IMR-90 (cell line): ENCODE results near the gene DHRS3. TPM values are rescaled to one million over a fixed set of nuclear protein-coding genes. Genes with fewer than 3 reads are reported as not detected.

Experiments
- ATAC-seq: fragments of 200-7000 bp; cut with Tn5 transposase; 2 replicates; pipeline ENCODE4 v1.9.1; 2020; ENCODE audit warnings: low read depth, mild to moderate bottlenecking, moderate library complexity
- BruUV-seq: library from RNA; stranded (reverse); fragments of 400-500 nt; replicated peaks from 2 replicates; lab custom pipeline; 2021; lab: Mats Ljungman, UMichigan
- CTCF ChIA-PET: fragments of 300-600 bp; formaldehyde crosslinking; extraction: SDS; loops from one replicate; lab custom pipeline; 2021; ENCODE audit warnings: antibody characterized with exemption; lab: Yijun Ruan, JAX
- POLR2A ChIA-PET: fragments of 300-600 bp; sonication (Branson Sonifier 250); formaldehyde crosslinking; loops from one replicate; lab custom pipeline; 2022; ENCODE audit warnings: antibody characterized with exemption; ENCODE audit not compliant: unreplicated experiment; lab: Charles Lee
- DNase-seq: peaks from one replicate; pipeline ENCODE4 v3.0.0; 2013
- H2AFZ ChIP-seq: replicated peaks from 2 replicates; pipeline ENCODE3; 2013; ENCODE audit warnings: low read length, mild to moderate bottlenecking; ENCODE audit not compliant: poor library complexity
- H2AK5ac ChIP-seq: 2 replicates; pipeline ENCODE4 v1.6.1; 2013; ENCODE audit warnings: low read depth, low read length, inconsistent platforms
- H2AK9ac ChIP-seq: replicated peaks from 2 replicates; pipeline ENCODE3; 2013; ENCODE audit warnings: mild to moderate bottlenecking, low read depth, low read length, moderate library complexity; ENCODE audit not compliant: poor library complexity
- H2BK120ac ChIP-seq: 2 replicates; pipeline ENCODE4 v1.6.1; 2013; ENCODE audit warnings: low read depth, low read length, inconsistent platforms
- H2BK15ac ChIP-seq: 3 replicates; pipeline ENCODE4 v1.6.1; 2013; ENCODE audit warnings: low read depth, low read length, inconsistent platforms
- H2BK20ac ChIP-seq: 2 replicates; pipeline ENCODE4 v1.6.1; 2013; ENCODE audit warnings: low read depth, mild to moderate bottlenecking, inconsistent platforms, low read length, moderate library complexity
- H2BK5ac ChIP-seq: 2 replicates; pipeline ENCODE4 v1.6.1; 2013; ENCODE audit warnings: mild to moderate bottlenecking, low read depth, low read length, inconsistent platforms; ENCODE audit not compliant: poor library complexity, severe bottlenecking
- H3K14ac ChIP-seq: replicated peaks from 2 replicates; pipeline ENCODE4 v1.6.1; 2013; ENCODE audit warnings: low read depth, low read length, inconsistent platforms
- H3K18ac ChIP-seq: 2 replicates; pipeline ENCODE4 v1.6.1; 2013; ENCODE audit warnings: low read depth, low read length, control low read depth
- H3K23ac ChIP-seq: 2 replicates; pipeline ENCODE4 v1.6.1; 2013; ENCODE audit warnings: low read depth, low read length, inconsistent platforms
- H3K27ac ChIP-seq: 2 replicates; pipeline ENCODE4 v1.5.1; 2013; ENCODE audit warnings: mild to moderate bottlenecking, control low read depth, low read length; ENCODE audit not compliant: insufficient read depth
- H3K27me3 ChIP-seq: 2 replicates; pipeline ENCODE4 v1.6.1; 2013; ENCODE audit warnings: low read length; ENCODE audit not compliant: control insufficient read depth, insufficient read depth
- H3K36me3 ChIP-seq: 2 replicates; pipeline ENCODE4 v1.6.1; 2013; ENCODE audit warnings: low read length, mixed read lengths; ENCODE audit not compliant: control insufficient read depth, insufficient read depth
- H3K4ac ChIP-seq: 2 replicates; pipeline ENCODE4 v1.6.1; 2013; ENCODE audit warnings: low read depth, low read length, inconsistent platforms
- H3K4me1 ChIP-seq: 2 replicates; pipeline ENCODE4 v1.6.1; 2013; ENCODE audit warnings: low read length, mixed read lengths; ENCODE audit not compliant: control insufficient read depth, insufficient read depth
- H3K4me2 ChIP-seq: 2 replicates; pipeline ENCODE4 v1.6.1; 2013; ENCODE audit warnings: low read depth, mild to moderate bottlenecking, control low read depth, low read length, moderate library complexity
- H3K4me3 ChIP-seq: 2 replicates; pipeline ENCODE4 v1.5.1; 2013; ENCODE audit warnings: low read depth, mild to moderate bottlenecking, control low read depth, low read length, moderate library complexity; ENCODE audit not compliant: insufficient read depth
- H3K56ac ChIP-seq: 2 replicates; pipeline ENCODE4 v1.6.1; 2013; ENCODE audit warnings: low read length, inconsistent platforms; ENCODE audit not compliant: insufficient read depth; ENCODE audit errors: extremely low read depth
- H3K79me1 ChIP-seq, 2 experiments: 2 replicates each; pipeline ENCODE4 v1.6.1; 2013; ENCODE audit warnings: low read length in 2 of 2, inconsistent platforms in 1 of 2, low read depth in 1 of 2
- H3K9ac ChIP-seq: 2 replicates; pipeline ENCODE4 v1.6.1; 2013; ENCODE audit warnings: low read depth, low read length, control low read depth
- H3K9me1 ChIP-seq: 2 replicates; pipeline ENCODE4 v1.6.1; 2013; ENCODE audit warnings: low read length, inconsistent platforms; ENCODE audit not compliant: insufficient read depth
- H3K9me3 ChIP-seq: 2 replicates; pipeline ENCODE4 v1.6.1; 2013; ENCODE audit warnings: low read length; ENCODE audit not compliant: control insufficient read depth, insufficient read depth
- H4K20me1 ChIP-seq: 2 replicates; pipeline ENCODE4 v1.6.1; 2013; ENCODE audit warnings: low read length, inconsistent platforms; ENCODE audit not compliant: insufficient read depth
- H4K5ac ChIP-seq: 2 replicates; pipeline ENCODE4 v1.6.1; 2013; ENCODE audit warnings: mild to moderate bottlenecking, low read depth, low read length, control low read depth
- H4K8ac ChIP-seq, 2 experiments: 2 replicates each; pipeline ENCODE4 v1.6.1; 2013; ENCODE audit warnings: low read depth in 2 of 2, low read length in 2 of 2, control low read depth in 1 of 2, inconsistent platforms in 1 of 2
- H4K91ac ChIP-seq: 2 replicates; pipeline ENCODE4 v1.6.1; 2013; ENCODE audit warnings: low read depth, low read length, inconsistent platforms; ENCODE audit not compliant: insufficient read depth
- RAD21 ChIP-seq: IDR thresholded peaks from 2 replicates; pipeline ENCODE4 v1.6.1; 2012; ENCODE audit warnings: low read length, improper control_type of control experiment
- WGBS, 2 experiments: methylation state at CpG; one replicate each; pipeline versions ENCODE4 v1.1.5 to v1.1.7; 2013; ENCODE audit warnings: missing lambda C conversion rate in 2 of 2; ENCODE audit not compliant: insufficient read length in 1 of 2; ENCODE audit errors: extremely low coverage in 2 of 2; 5-methylcytosine and 5-hydroxymethylcytosine counted together
- dilution Hi-C: fragments of 300-500 bp; cut with HindIII; formaldehyde crosslinking; loops from one replicate; pipeline ENCODE4 v1.14.3; 2018; ENCODE audit warnings: low sequenced_read_pairs; ENCODE audit not compliant: unreplicated experiment
- in situ Hi-C: fragments of 300-500 bp; cut with MboI; formaldehyde crosslinking; loops from 3 replicates; pipeline ENCODE4 v1.14.3; 2019; ENCODE audit warnings: low sequenced_read_pairs, inconsistent platforms, mixed read lengths
- intact Hi-C: fragments of 100-400 bp; cut with micrococcal nuclease; formaldehyde crosslinking; loops from 2 replicates; pipeline ENCODE4 v1.10.0; 2022
- polyA plus RNA-seq, 3 experiments: library from polyadenylated mRNA; depleted of rRNA; stranded (reverse); fragments of >200 nt; gene quantifications; 2 replicates each; pipeline ENCODE4 v1.2.3, GENCODE V29; 2012; ENCODE audit warnings: low replicate concordance in 1 of 3
- total RNA-seq: library from RNA; depleted of rRNA; stranded (reverse); fragments of >200 nt; gene quantifications from 2 replicates; pipeline ENCODE4 v1.2.3, GENCODE V29; 2012

Gene DHRS3
- total and polyA plus RNA-seq, 2 of the 4 experiments (the other 2 are of a cell fraction): 11.2 to 14.5 TPM

DNA sequence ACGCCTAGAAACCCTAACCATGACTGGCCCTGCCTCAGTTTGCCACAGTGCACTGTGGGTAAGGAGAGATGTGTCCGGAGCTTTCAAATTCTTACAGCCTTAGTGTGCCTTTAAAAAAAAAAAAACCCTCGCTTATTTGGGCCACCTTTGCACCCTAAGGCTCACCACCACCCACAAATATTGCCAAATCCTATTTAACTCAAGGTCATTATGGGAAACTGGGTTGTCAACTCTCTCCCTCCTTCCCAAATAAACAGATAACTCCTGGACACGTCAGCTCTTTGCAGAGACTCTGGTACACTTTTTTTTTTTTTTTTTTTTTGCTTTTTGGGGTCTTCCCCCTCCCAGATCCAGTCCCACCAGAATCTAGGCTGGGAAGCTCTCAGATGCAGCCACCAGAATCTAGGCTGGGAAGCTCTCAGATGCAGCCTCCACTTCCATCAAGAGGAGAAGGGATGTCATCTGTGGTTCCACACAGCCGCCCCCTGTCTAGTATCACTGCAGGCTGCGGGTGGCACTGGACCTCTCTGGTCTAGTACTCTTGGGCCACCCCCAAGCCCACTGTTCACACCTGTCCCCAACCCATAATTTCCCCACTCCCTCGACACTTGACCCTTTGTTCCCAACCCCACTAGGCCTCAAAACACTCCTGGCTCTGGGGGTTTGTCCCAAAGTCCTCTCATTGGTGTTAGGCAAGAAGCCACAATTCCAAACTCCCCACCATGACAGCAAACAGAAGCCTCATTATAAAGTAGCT is 3.4 kb downstream of the DHRS3 start:
- no peak for TF ChIP-seq RAD21
- WGBS, 2 experiments: 100% methylated on average over 2 of the region's 7 CpGs; no CpG with 5 or more reads in 1 of the 2 experiments
- H3K18ac ChIP-seq: peak overlapping the region; percentile 55
- peak overlapping the region; percentile 77 for H4K91ac ChIP-seq
- H3K4me1 ChIP-seq: peaks cover 18% of the 10 kb centered on the region
- H3K9me3 ChIP-seq: no peaks in the 10 kb centered on the region
- ATAC-seq (no peak), DNase-seq (no peak)
- BruUV-seq: no TSS peak
- H4K8ac ChIP-seq: peak overlapping the region; percentile 15 to 80; a peak in 1 of 4 replicates
- no peaks in the 10 kb centered on the region for H4K20me1 ChIP-seq
- POLR2A ChIA-PET: interaction anchor here (0.7 to 0.8 kb wide), 2 partner anchors 18 to 58 kb away, joined by 5 to 6 read pairs; no protein-coding TSS in a partner anchor
- H3K79me1 ChIP-seq: peaks cover 7 to 22% of the 10 kb centered on the region in 2 experiments; a peak in 2 of 4 replicates
- no peak overlapping the region for H3K23ac ChIP-seq
- dilution Hi-C loops (no loop called here), intact Hi-C loops (loop anchor here (1.0 to 5.0 kb wide), 3 partner anchors 57 to 152 kb away; no protein-coding TSS in a partner anchor), in situ Hi-C loops (loop anchor here (5.0 to 25.0 kb wide), 3 partner anchors 60 to 302 kb away; no protein-coding TSS in a partner anchor)
- no peaks in the 10 kb centered on the region for H3K27me3 ChIP-seq
- peak overlapping the region; percentile 77; the same call in 1 of the 2 replicates for H3K27ac ChIP-seq
- H3K4me2 ChIP-seq: no peak overlapping the region; the same call in 1 of the 2 replicates
- H2AFZ ChIP-seq: no peak overlapping the region
- peak overlapping the region; percentile 86 for H2BK120ac ChIP-seq
- peak overlapping the region; percentile 56; the same call in 1 of the 3 replicates for H2BK15ac ChIP-seq
- H3K36me3 ChIP-seq: peaks cover 9% of the 10 kb centered on the region
- H3K9me1 ChIP-seq: peaks cover 13% of the 10 kb centered on the region
- H3K4ac ChIP-seq: peak overlapping the region; percentile 88
- H2AK9ac ChIP-seq: no peak overlapping the region
- H2AK5ac ChIP-seq: peak overlapping the region; percentile 65
- no peak overlapping the region for H2BK20ac ChIP-seq
- H3K14ac ChIP-seq: peak overlapping the region; percentile 1; the same call in 1 of the 2 replicates
- no peak overlapping the region for H3K4me3 ChIP-seq
- H2BK5ac ChIP-seq: peak overlapping the region; percentile 77
- CTCF ChIA-PET: no interaction called here
- H4K5ac ChIP-seq: no peak overlapping the region
- H3K56ac ChIP-seq: no peak overlapping the region
- no peak overlapping the region for H3K9ac ChIP-seq
